ENCODE measurements around the gene MYL6B. TPM values are rescaled to one million over a fixed set of nuclear protein-coding genes. Genes with fewer than 3 reads are reported as not detected.
A peak's percentile ranks its signal among the peaks of the same experiment; 100 is the strongest.

MYL6B gene
- total RNA-seq, 2 experiments from 2014 or later, result 6.2 to 6.4 TPM

DNA sequence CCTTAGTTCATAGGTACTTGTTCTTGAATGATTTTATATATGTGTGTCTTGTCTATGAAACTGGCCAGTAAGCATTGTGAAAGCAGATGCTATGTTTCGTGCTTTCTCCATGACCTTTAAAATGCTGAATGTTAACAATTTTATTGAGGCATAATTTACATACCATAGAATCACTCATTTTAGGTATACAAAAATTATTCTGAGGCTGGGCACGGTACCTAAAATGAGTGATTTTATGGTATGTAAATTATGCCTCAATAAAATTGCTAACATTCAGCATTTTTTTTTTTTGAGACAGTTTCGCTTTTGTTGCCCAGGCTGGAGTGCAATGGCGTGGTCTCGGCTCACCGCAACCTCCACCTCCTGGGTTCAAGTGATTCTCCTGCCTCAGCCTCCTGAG, 17.5 kb upstream of the MYL6B start:
- Mint-ChIP-seq H3K4me3 (no peak overlapping the region), H3K27me3 (no peaks in the 10 kb centered on the region), H3K9me3 (no peaks in the 10 kb centered on the region), H3K27ac (no peak overlapping the region), H3K4me1 (ENCODE audit: low read depth) (peaks cover 75% of the 10 kb centered on the region), H3K36me3 (ENCODE audit: low read depth) (peaks cover 93% of the 10 kb centered on the region)
- no peak for DNase-seq
- intact Hi-C loops (cut with DNase I, micrococcal nuclease), result no loop called here
- CTCF ChIA-PET, result interaction anchor here (0.6 kb wide), 1 partner anchor 86 kb away, joined by 3 read pairs; no protein-coding TSS in a partner anchor
- no peak overlapping the region for H3K4me3 ChIP-seq (ENCODE audit: low read length)
- no peak overlapping the region for H3K27ac ChIP-seq (ENCODE audit: low read depth in 1 of 2, low read length in 2 of 2)
- ATAC-seq (ENCODE audit: poor library complexity), result no peak
- POLR2A ChIA-PET, result no interaction called here
- TF ChIP-seq, protein P1, sequence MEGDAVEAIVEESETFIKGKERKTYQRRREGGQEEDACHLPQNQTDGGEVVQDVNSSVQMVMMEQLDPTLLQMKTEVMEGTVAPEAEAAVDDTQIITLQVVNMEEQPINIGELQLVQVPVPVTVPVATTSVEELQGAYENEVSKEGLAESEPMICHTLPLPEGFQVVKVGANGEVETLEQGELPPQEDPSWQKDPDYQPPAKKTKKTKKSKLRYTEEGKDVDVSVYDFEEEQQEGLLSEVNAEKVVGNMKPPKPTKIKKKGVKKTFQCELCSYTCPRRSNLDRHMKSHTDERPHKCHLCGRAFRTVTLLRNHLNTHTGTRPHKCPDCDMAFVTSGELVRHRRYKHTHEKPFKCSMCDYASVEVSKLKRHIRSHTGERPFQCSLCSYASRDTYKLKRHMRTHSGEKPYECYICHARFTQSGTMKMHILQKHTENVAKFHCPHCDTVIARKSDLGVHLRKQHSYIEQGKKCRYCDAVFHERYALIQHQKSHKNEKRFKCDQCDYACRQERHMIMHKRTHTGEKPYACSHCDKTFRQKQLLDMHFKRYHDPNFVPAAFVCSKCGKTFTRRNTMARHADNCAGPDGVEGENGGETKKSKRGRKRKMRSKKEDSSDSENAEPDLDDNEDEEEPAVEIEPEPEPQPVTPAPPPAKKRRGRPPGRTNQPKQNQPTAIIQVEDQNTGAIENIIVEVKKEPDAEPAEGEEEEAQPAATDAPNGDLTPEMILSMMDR (IDR thresholded peaks at IDR 0.05), result no peak
- H3K36me3 ChIP-seq (ENCODE audit: insufficient read depth, low read length), result peaks cover 90% of the 10 kb centered on the region
- H3K4me1 ChIP-seq (ENCODE audit: insufficient read depth, low read length), result peaks cover 83% of the 10 kb centered on the region
- no peaks in the 10 kb centered on the region for H3K27me3 ChIP-seq (ENCODE audit: control insufficient read depth in 1 of 2, insufficient read depth in 2 of 2, low read length in 2 of 2)
- no peaks in the 10 kb centered on the region for H3K9me3 ChIP-seq (ENCODE audit: control insufficient read depth in 1 of 2, insufficient read depth in 1 of 2, low read length in 2 of 2)

DNA sequence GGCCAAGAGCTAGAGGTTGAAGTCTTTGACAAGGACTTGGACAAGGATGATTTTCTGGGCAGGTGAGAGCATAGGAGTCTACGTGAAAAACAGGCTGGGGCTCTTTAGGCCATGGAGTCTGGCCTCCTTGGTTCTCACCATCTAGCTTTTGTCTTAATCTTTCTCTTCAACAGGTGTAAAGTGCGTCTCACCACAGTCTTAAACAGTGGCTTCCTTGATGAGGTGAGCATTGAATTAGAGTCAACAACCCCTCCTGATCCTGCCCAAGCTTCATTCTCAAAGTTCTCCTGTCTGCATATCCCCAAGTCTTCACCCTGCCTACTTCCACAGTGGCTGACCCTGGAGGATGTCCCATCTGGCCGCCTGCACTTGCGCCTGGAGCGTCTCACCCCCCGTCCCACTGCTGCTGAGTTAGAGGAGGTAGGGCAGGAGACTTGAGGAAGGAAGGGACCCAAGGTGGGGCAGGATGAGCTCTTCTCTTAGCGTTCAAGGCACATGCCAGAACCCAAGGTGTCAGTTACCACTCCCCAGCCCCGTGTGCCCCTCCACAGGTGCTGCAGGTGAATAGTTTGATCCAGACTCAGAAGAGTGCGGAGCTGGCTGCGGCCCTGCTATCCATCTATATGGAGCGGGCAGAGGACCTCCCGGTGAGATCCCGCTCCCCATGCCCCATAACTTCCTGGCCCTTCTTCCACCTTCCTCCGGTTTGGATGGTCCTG, 14.4 kb upstream of the MYL6B start:
- peak; percentile 55 for ATAC-seq (ENCODE audit: poor library complexity)
- H3K4me3 Mint-ChIP-seq, result peak overlapping the region; percentile 39
- Histone ChIP-seq H3K9me3 (ENCODE audit: control insufficient read depth in 1 of 2, insufficient read depth in 1 of 2, low read length in 2 of 2) (no peaks in the 10 kb centered on the region), H3K4me3 (ENCODE audit: low read length) (no peak overlapping the region), H3K4me1 (ENCODE audit: insufficient read depth, low read length) (peaks cover 78% of the 10 kb centered on the region), H3K27ac (ENCODE audit: low read depth in 1 of 2, low read length in 2 of 2) (peak overlapping the region; percentile 34 to 60), H3K36me3 (ENCODE audit: insufficient read depth, low read length) (peaks cover 93% of the 10 kb centered on the region), H3K27me3 (ENCODE audit: control insufficient read depth in 1 of 2, insufficient read depth in 2 of 2, low read length in 2 of 2) (no peaks in the 10 kb centered on the region)
- no peak for DNase-seq
- intact Hi-C loops (cut with DNase I, micrococcal nuclease), result loop anchor here in 1 of 2 experiments (1.0 to 2.0 kb wide), 2 partner anchors 10 to 15 kb away; partner anchors contain the start of genes ESYT1 and MYL6B
- POLR2A ChIA-PET, result interaction anchor here (1.0 to 6.3 kb wide), 7 partner anchors 10 to 51 kb away, joined by 3 to 49 read pairs (median 10); partner anchors contain the start of genes ESYT1, MYL6B, PA2G4 and SMARCC2
- peaks cover 67% of the 10 kb centered on the region for H3K4me1 Mint-ChIP-seq (ENCODE audit: low read depth)
- H3K9me3 Mint-ChIP-seq, result no peaks in the 10 kb centered on the region
- CTCF ChIA-PET, result interaction anchor here (0.6 to 5.1 kb wide), 6 partner anchors 11 to 120 kb away, joined by 3 to 26 read pairs (median 4); partner anchors contain the start of genes ANKRD52, ESYT1, MYL6B and SMARCC2
- H3K27ac Mint-ChIP-seq, result peak overlapping the region; percentile 78
- peaks cover 93% of the 10 kb centered on the region for H3K36me3 Mint-ChIP-seq (ENCODE audit: low read depth)
- no peaks in the 10 kb centered on the region for H3K27me3 Mint-ChIP-seq
- TF ChIP-seq, protein P1 (IDR thresholded peaks at IDR 0.05), result no peak

DNA sequence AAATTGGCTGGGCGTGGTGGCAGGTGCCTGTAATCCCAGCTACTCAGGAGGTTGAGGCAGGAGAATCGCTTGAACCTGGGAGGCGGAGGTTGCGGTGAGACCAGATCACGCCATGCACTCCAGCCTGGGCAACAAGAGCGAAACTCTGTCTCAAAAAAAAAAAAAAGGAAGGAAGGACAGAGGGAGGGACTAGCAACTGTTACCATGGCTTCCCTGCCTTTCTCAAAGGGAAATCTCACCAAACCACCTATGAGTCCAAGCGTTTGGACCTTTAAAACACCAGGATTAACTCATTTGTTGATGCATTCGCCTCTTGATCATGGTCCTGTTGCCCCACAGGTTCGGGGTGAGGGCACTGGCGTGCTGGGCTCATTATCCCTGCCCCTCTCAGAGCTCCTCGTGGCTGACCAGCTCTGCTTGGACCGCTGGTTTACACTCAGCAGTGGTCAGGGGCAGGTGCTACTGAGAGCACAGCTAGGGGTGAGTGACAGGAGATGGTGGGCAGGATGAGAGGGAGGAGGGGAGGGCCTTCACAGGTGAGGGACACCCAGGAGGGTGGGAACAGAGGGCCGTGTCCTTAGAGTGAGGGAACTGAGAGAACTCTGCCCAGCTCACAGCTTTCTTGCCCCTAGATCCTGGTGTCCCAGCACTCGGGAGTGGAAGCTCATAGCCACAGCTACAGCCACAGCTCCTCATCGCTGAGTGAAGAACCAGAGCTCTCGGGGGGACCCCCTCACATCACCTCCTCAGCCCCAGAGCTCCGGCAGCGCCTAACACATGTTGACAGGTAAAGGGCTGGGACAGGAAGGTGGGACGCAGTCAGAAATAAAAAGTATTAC, 10.2 kb upstream of the MYL6B start:
- DNase-seq, result no peak
- Mint-ChIP-seq H3K9me3 (no peaks in the 10 kb centered on the region), H3K27ac (peak overlapping the region; percentile 81), H3K4me1 (ENCODE audit: low read depth) (peaks cover 59% of the 10 kb centered on the region), H3K4me3 (no peak overlapping the region), H3K27me3 (no peaks in the 10 kb centered on the region), H3K36me3 (ENCODE audit: low read depth) (peaks cover 85% of the 10 kb centered on the region)
- ChIA-PET CTCF (interaction anchor here (1.3 to 2.7 kb wide), 2 partner anchors 15 to 47 kb away, joined by 5 to 13 read pairs; partner anchors contain the start of genes ESYT1 and SMARCC2), POLR2A (interaction anchor here (0.7 to 6.3 kb wide), 4 partner anchors 8 to 14 kb away, joined by 3 to 35 read pairs (median 6); partner anchors contain the start of genes ESYT1 and MYL6B)
- intact Hi-C loops (cut with DNase I, micrococcal nuclease), result no loop called here
- TF ChIP-seq, protein P1 (IDR thresholded peaks at IDR 0.05), result no peak
- Histone ChIP-seq H3K4me3 (ENCODE audit: low read length) (no peak overlapping the region), H3K36me3 (ENCODE audit: insufficient read depth, low read length) (peaks cover 81% of the 10 kb centered on the region), H3K27ac (ENCODE audit: low read depth in 1 of 2, low read length in 2 of 2) (peak overlapping the region in 1 of 2 donors; percentile 13), H3K4me1 (ENCODE audit: insufficient read depth, low read length) (peaks cover 67% of the 10 kb centered on the region), H3K27me3 (ENCODE audit: control insufficient read depth in 1 of 2, insufficient read depth in 2 of 2, low read length in 2 of 2) (no peaks in the 10 kb centered on the region), H3K9me3 (ENCODE audit: control insufficient read depth in 1 of 2, insufficient read depth in 1 of 2, low read length in 2 of 2) (no peaks in the 10 kb centered on the region)
- no peak for ATAC-seq (ENCODE audit: poor library complexity)
